ENCODE measurements around the gene OSBPL5.

DNA sequence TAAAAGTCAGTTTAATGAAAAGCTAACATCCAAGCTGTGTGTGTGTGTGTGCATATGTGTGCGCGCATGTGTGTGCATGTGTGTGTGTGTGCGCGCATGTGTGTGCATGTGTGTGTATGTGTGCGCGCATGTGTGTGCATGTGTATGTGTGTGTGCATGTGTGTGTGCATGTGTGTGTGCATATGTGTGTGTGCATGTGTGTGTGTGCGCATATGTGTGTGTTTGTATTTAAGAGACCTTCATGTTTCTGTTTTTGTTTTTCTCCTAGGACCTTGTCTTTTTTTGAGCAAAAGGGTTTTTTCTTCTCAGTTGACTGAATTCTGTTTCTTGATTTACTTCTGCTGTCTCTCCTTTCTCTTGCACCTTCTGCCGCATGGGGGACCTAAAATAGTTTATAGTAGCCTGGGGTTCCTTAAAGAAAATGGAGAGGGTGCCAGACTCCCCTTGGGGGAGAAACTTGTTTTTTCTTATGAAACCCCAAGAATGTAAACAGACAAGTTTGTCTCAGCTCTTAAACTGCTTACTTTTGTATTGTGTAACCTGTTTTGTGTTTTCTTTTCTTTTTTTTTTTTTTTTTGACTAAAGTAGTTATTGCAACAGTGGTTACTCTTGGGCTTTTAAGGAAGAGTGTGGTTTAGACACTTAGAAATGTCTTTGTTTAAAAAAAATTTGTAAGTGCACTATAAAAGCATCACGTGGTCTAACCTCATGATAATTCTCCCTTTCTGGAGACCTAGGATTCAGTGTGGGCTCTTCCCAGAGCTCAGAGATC, 53.0 kb downstream of the OSBPL5 start:
- TF ChIP-seq, protein P1, sequence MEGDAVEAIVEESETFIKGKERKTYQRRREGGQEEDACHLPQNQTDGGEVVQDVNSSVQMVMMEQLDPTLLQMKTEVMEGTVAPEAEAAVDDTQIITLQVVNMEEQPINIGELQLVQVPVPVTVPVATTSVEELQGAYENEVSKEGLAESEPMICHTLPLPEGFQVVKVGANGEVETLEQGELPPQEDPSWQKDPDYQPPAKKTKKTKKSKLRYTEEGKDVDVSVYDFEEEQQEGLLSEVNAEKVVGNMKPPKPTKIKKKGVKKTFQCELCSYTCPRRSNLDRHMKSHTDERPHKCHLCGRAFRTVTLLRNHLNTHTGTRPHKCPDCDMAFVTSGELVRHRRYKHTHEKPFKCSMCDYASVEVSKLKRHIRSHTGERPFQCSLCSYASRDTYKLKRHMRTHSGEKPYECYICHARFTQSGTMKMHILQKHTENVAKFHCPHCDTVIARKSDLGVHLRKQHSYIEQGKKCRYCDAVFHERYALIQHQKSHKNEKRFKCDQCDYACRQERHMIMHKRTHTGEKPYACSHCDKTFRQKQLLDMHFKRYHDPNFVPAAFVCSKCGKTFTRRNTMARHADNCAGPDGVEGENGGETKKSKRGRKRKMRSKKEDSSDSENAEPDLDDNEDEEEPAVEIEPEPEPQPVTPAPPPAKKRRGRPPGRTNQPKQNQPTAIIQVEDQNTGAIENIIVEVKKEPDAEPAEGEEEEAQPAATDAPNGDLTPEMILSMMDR (conservative IDR thresholded peaks at IDR 0.05; ENCODE audit: low read length): no peak
- TF ChIP-seq EZH2phosphoT487 (IDR thresholded peaks at IDR 0.05; ENCODE audit: borderline replicate concordance, low read depth, low read length): no peak

Data from OCI-LY7 (cell line).